Fibroblast of villous mesenchyme (primary cell): Measurements from ENCODE around the gene CENPC. TPM values are rescaled to one million over a fixed set of nuclear protein-coding genes. Genes with fewer than 3 reads are reported as not detected.
A peak's percentile ranks its signal among the peaks of the same experiment; 100 is the strongest.

Experiments
- DNase-seq: peaks from one replicate; pipeline ENCODE4 v3.0.0-alpha.2; 2010; ENCODE audit warnings: low read depth
- H3K4me3 ChIP-seq: 2 replicates; pipeline ENCODE4 v1.5.1; 2011; ENCODE audit warnings: low read depth, mild to moderate bottlenecking, low read length
- CTCF ChIP-seq: IDR thresholded peaks from 2 replicates; pipeline ENCODE4 v1.5.1; 2012; ENCODE audit warnings: low read depth, mild to moderate bottlenecking, low read length; ENCODE audit not compliant: insufficient read depth
- total RNA-seq: library from RNA; depleted of rRNA; stranded (reverse); fragments of >200 nt; gene quantifications from 2 replicates; pipeline ENCODE4 v1.2.3, GENCODE V29; 2012

CENPC gene
- total RNA-seq, 1 donor: 18.1 TPM

- peak; percentile 88 for DNase-seq
- no peak overlapping the region for H3K4me3 ChIP-seq
- no peak for TF ChIP-seq CTCF
These were observed 22.2 kb downstream of the CENPC start for GRCh38 chr4:67522851-67523671.

GRCh38 chr4:67522230-67522629 lies 23.1 kb downstream of the CENPC start:
- TF ChIP-seq CTCF: no peak
- no peak overlapping the region for H3K4me3 ChIP-seq
- peak; percentile 26 for DNase-seq

GRCh38 chr4:67521506-67521905 lies 23.8 kb downstream of the CENPC start:
- no peak for TF ChIP-seq CTCF
- DNase-seq: no peak
- no peak overlapping the region for H3K4me3 ChIP-seq

GRCh38 chr4:67520141-67520540 lies 25.2 kb downstream of the CENPC start:
- DNase-seq: no peak
- H3K4me3 ChIP-seq: no peak overlapping the region
- no peak for TF ChIP-seq CTCF

- H3K4me3 ChIP-seq: no peak overlapping the region
- TF ChIP-seq CTCF: no peak
- no peak for DNase-seq
These were observed 32.8 kb downstream of the CENPC start for GRCh38 chr4:67512501-67512900.

- TF ChIP-seq CTCF: no peak
- DNase-seq: no peak
- H3K4me3 ChIP-seq: no peak overlapping the region
These were observed 44.9 kb downstream of the CENPC start for GRCh38 chr4:67500373-67500772.

GRCh38 chr4:67499799-67500198 lies 45.5 kb downstream of the CENPC start:
- DNase-seq: no peak
- H3K4me3 ChIP-seq: no peak overlapping the region
- no peak for TF ChIP-seq CTCF
